Measurements from ENCODE around the gene SUSD6.
"Not testable (repeated sequence)": the region's sequence is repeated elsewhere in the genome, so short reads cannot be mapped to it uniquely, and the experiment has no call there.

Gene SUSD6

GRCh38 chr14:69726761-69727511 lies 115.5 kb downstream of the SUSD6 start:
- no peaks in the 10 kb centered on the region for H3K9me3 ChIP-seq (ENCODE audit: low read depth, low read length)
- H3K27ac ChIP-seq: no peak overlapping the region
- no peak for TF ChIP-seq POLR2AphosphoS5 (IDR thresholded peaks at IDR 0.05; ENCODE audit: borderline replicate concordance, low read depth, low read length)
- TF ChIP-seq EZH2 (IDR thresholded peaks at IDR 0.05): no peak
- TF ChIP-seq FOXP2 (optimal IDR thresholded peaks at IDR 0.05; ENCODE audit: control extremely low read depth, extremely low read length, insufficient read depth): no peak
- no peak for DNase-seq (ENCODE audit: low read depth, low spot score)
- H3K36me3 ChIP-seq (ENCODE audit: insufficient read depth, low read length): no peaks in the 10 kb centered on the region
- no peak overlapping the region for H3K4me3 ChIP-seq
- H3K9ac ChIP-seq (ENCODE audit: insufficient read length): no peak overlapping the region

GRCh38 chr14:69727860-69728259 lies 116.5 kb downstream of the SUSD6 start:
- no peak overlapping the region for H3K9ac ChIP-seq (ENCODE audit: insufficient read length)
- TF ChIP-seq EZH2 (IDR thresholded peaks at IDR 0.05) (no peak), POLR2AphosphoS5 (IDR thresholded peaks at IDR 0.05; ENCODE audit: borderline replicate concordance, low read depth, low read length) (no peak), FOXP2 (optimal IDR thresholded peaks at IDR 0.05; ENCODE audit: control extremely low read depth, extremely low read length, insufficient read depth) (no peak)
- no peaks in the 10 kb centered on the region for H3K9me3 ChIP-seq (ENCODE audit: low read depth, low read length)
- no peak for DNase-seq (ENCODE audit: low read depth, low spot score)
- no peaks in the 10 kb centered on the region for H3K36me3 ChIP-seq (ENCODE audit: insufficient read depth, low read length)
- no peak overlapping the region for H3K4me3 ChIP-seq
- H3K27ac ChIP-seq: no peak overlapping the region

- H3K27ac ChIP-seq; DNase-seq (ENCODE audit: low read depth, low spot score); H3K36me3 ChIP-seq (ENCODE audit: insufficient read depth, low read length): not testable (repeated sequence)
Observed at GRCh38 chr14:69731919-69732598, 120.7 kb downstream of the SUSD6 start.

GRCh38 chr14:69736405-69736804 lies 125.0 kb downstream of the SUSD6 start:
- not testable (repeated sequence) for H3K9me3 ChIP-seq (ENCODE audit: low read depth, low read length); H3K4me3 ChIP-seq; H3K9ac ChIP-seq (ENCODE audit: insufficient read length); H3K36me3 ChIP-seq (ENCODE audit: insufficient read depth, low read length); DNase-seq (ENCODE audit: low read depth, low spot score); H3K27ac ChIP-seq

More at GRCh38 chr14:69731919-69732598, 120.7 kb downstream of the SUSD6 start:
- not testable (repeated sequence) for H3K9me3 ChIP-seq (ENCODE audit: low read depth, low read length); H3K4me3 ChIP-seq; H3K9ac ChIP-seq (ENCODE audit: insufficient read length)

- no peak for DNase-seq (ENCODE audit: low read depth, low spot score)
- TF ChIP-seq POLR2AphosphoS5 (IDR thresholded peaks at IDR 0.05; ENCODE audit: borderline replicate concordance, low read depth, low read length) (no peak), FOXP2 (optimal IDR thresholded peaks at IDR 0.05; ENCODE audit: control extremely low read depth, extremely low read length, insufficient read depth) (no peak), EZH2 (IDR thresholded peaks at IDR 0.05) (no peak)
- no peak overlapping the region for H3K27ac ChIP-seq
Observed at GRCh38 chr14:69741055-69741454, 129.7 kb downstream of the SUSD6 start.

GRCh38 chr14:69749956-69750355 lies 138.6 kb downstream of the SUSD6 start:
- Histone ChIP-seq H3K36me3 (ENCODE audit: insufficient read depth, low read length) (no peaks in the 10 kb centered on the region), H3K9me3 (ENCODE audit: low read depth, low read length) (no peaks in the 10 kb centered on the region), H3K9ac (ENCODE audit: insufficient read length) (no peak overlapping the region), H3K27ac (no peak overlapping the region), H3K4me3 (no peak overlapping the region)
- no peak for DNase-seq (ENCODE audit: low read depth, low spot score)
- no peak for TF ChIP-seq EZH2 (IDR thresholded peaks at IDR 0.05)

More at GRCh38 chr14:69741055-69741454, 129.7 kb downstream of the SUSD6 start:
- Histone ChIP-seq H3K9me3 (ENCODE audit: low read depth, low read length) (no peaks in the 10 kb centered on the region), H3K4me3 (no peak overlapping the region), H3K36me3 (ENCODE audit: insufficient read depth, low read length) (no peaks in the 10 kb centered on the region), H3K9ac (ENCODE audit: insufficient read length) (no peak overlapping the region)

- Histone ChIP-seq H3K4me3 (no peak overlapping the region), H3K9ac (ENCODE audit: insufficient read length) (no peak overlapping the region), H3K36me3 (ENCODE audit: insufficient read depth, low read length) (no peaks in the 10 kb centered on the region), H3K27ac (no peak overlapping the region), H3K9me3 (ENCODE audit: low read depth, low read length) (no peaks in the 10 kb centered on the region)
- no peak for DNase-seq (ENCODE audit: low read depth, low spot score)
- TF ChIP-seq POLR2AphosphoS5 (IDR thresholded peaks at IDR 0.05; ENCODE audit: borderline replicate concordance, low read depth, low read length): no peak
- no peak for TF ChIP-seq FOXP2 (optimal IDR thresholded peaks at IDR 0.05; ENCODE audit: control extremely low read depth, extremely low read length, insufficient read depth)
- no peak for TF ChIP-seq EZH2 (IDR thresholded peaks at IDR 0.05)
Observed at GRCh38 chr14:69750495-69750894, 139.1 kb downstream of the SUSD6 start.

- H3K27ac ChIP-seq: peak overlapping the region; percentile 45
- no peak overlapping the region for H3K9ac ChIP-seq (ENCODE audit: insufficient read length)
- TF ChIP-seq POLR2AphosphoS5 (IDR thresholded peaks at IDR 0.05; ENCODE audit: borderline replicate concordance, low read depth, low read length): no peak
- TF ChIP-seq FOXP2 (optimal IDR thresholded peaks at IDR 0.05; ENCODE audit: control extremely low read depth, extremely low read length, insufficient read depth): no peak
- TF ChIP-seq EZH2 (IDR thresholded peaks at IDR 0.05): no peak
- no peak overlapping the region for H3K4me3 ChIP-seq
- H3K36me3 ChIP-seq (ENCODE audit: insufficient read depth, low read length): no peaks in the 10 kb centered on the region
- H3K9me3 ChIP-seq (ENCODE audit: low read depth, low read length): no peaks in the 10 kb centered on the region
- no peak for DNase-seq (ENCODE audit: low read depth, low spot score)
Observed at GRCh38 chr14:69752773-69753172, 141.4 kb downstream of the SUSD6 start.

- Histone ChIP-seq H3K36me3 (ENCODE audit: insufficient read depth, low read length) (no peaks in the 10 kb centered on the region), H3K4me3 (no peak overlapping the region), H3K9me3 (ENCODE audit: low read depth, low read length) (no peaks in the 10 kb centered on the region), H3K27ac (peak overlapping the region; percentile 83), H3K9ac (ENCODE audit: insufficient read length) (no peak overlapping the region)
- DNase-seq (ENCODE audit: low read depth, low spot score): peak; percentile 52
- TF ChIP-seq EZH2 (IDR thresholded peaks at IDR 0.05) (no peak), POLR2AphosphoS5 (IDR thresholded peaks at IDR 0.05; ENCODE audit: borderline replicate concordance, low read depth, low read length) (no peak), FOXP2 (optimal IDR thresholded peaks at IDR 0.05; ENCODE audit: control extremely low read depth, extremely low read length, insufficient read depth) (no peak)
Observed at GRCh38 chr14:69753860-69754259, 142.5 kb downstream of the SUSD6 start.
